Neuronal stem cell (in vitro differentiated cells): ENCODE results near the gene LRRC70.

ENCODE experiments used
- DNase-seq: peaks from one replicate; pipeline ENCODE4 v3.0.0-alpha.2; 2013; ENCODE audit warnings: low spot score
- H2AFZ ChIP-seq: one replicate; pipeline ENCODE4 v1.6.1; 2013; ENCODE audit warnings: mild to moderate bottlenecking, low read length, inconsistent platforms
- H2AK5ac ChIP-seq: 2 replicates; pipeline ENCODE4 v1.6.1; 2013; ENCODE audit warnings: low read depth, mild to moderate bottlenecking, inconsistent platforms, low read length, moderate library complexity, mixed read lengths
- H2BK120ac ChIP-seq: 2 replicates; pipeline ENCODE4 v1.6.1; 2013; ENCODE audit warnings: low read depth, mild to moderate bottlenecking, inconsistent platforms, low read length, moderate library complexity, mixed read lengths
- H2BK12ac ChIP-seq: one replicate; pipeline ENCODE4 v1.6.1; 2013; ENCODE audit warnings: low read length, inconsistent platforms
- H2BK15ac ChIP-seq: 2 replicates; pipeline ENCODE4 v1.6.1; 2013; ENCODE audit warnings: mild to moderate bottlenecking, low read length, inconsistent platforms, mixed read lengths
- H2BK5ac ChIP-seq: one replicate; pipeline ENCODE4 v1.6.1; 2013; ENCODE audit warnings: inconsistent platforms, mild to moderate bottlenecking, low read length, moderate library complexity
- H3K14ac ChIP-seq: one replicate; pipeline ENCODE4 v1.6.1; 2013; ENCODE audit warnings: low read length, inconsistent platforms
- H3K18ac ChIP-seq: 2 replicates; pipeline ENCODE4 v1.6.1; 2013; ENCODE audit warnings: low read length, inconsistent platforms
- H3K23ac ChIP-seq: 2 replicates; pipeline ENCODE4 v1.6.1; 2013; ENCODE audit warnings: low read depth, mild to moderate bottlenecking, mixed read lengths, low read length, inconsistent platforms; ENCODE audit not compliant: poor library complexity
- H3K27ac ChIP-seq: replicated peaks from 3 replicates; pipeline ENCODE4 v1.5.1; 2013; ENCODE audit warnings: low read length, inconsistent platforms
- H3K27me3 ChIP-seq, 3 experiments: 2 replicates each; pipeline ENCODE4 v1.6.1; 2013; ENCODE audit warnings: low read length in 3 of 3, mild to moderate bottlenecking in 2 of 3, inconsistent platforms in 1 of 3, low read depth in 1 of 3, mixed read lengths in 1 of 3, moderate library complexity in 1 of 3; ENCODE audit not compliant: control insufficient read depth in 3 of 3, insufficient read depth in 3 of 3
- H3K36me3 ChIP-seq, 2 donors: replicated peaks in 1 of 2; 2 replicates each; pipeline ENCODE4 v1.6.1; 2013; ENCODE audit warnings: low read length in 2 of 2; ENCODE audit not compliant: control insufficient read depth in 2 of 2, insufficient read depth in 2 of 2
- H3K4ac ChIP-seq: 2 replicates; pipeline ENCODE4 v1.6.1; 2013; ENCODE audit warnings: inconsistent platforms, mild to moderate bottlenecking, low read length, moderate library complexity
- H3K4me1 ChIP-seq, 2 donors: 1 replicate in 1 of 2; 2 replicates in 1 of 2; pipeline ENCODE4 v1.6.1; 2013; ENCODE audit warnings: low read length in 2 of 2, low read depth in 1 of 2; ENCODE audit not compliant: control insufficient read depth in 2 of 2, insufficient read depth in 1 of 2
- H3K4me2 ChIP-seq: one replicate; pipeline ENCODE4 v1.6.1; 2013; ENCODE audit warnings: mild to moderate bottlenecking, low read length, inconsistent platforms; ENCODE audit not compliant: insufficient read depth, poor library complexity, severe bottlenecking
- H3K4me3 ChIP-seq, 2 donors: 2 replicates each; pipeline ENCODE4 v1.5.1; 2013; ENCODE audit warnings: low read length in 2 of 2, mild to moderate bottlenecking in 2 of 2, inconsistent platforms in 1 of 2, moderate library complexity in 1 of 2
- H3K79me1 ChIP-seq: one replicate; pipeline ENCODE4 v1.6.1; 2013; ENCODE audit warnings: low read depth, mild to moderate bottlenecking, inconsistent platforms, low read length, moderate library complexity
- H3K9ac ChIP-seq: one replicate; pipeline ENCODE4 v1.6.1; 2013; ENCODE audit warnings: mild to moderate bottlenecking, low read depth, low read length, inconsistent platforms; ENCODE audit not compliant: poor library complexity
- H3K9me3 ChIP-seq, 2 donors: replicated peaks in 1 of 2; 2 replicates each; pipeline versions ENCODE3 to v1.6.1; 2013; ENCODE audit warnings: low read length in 2 of 2, mild to moderate bottlenecking in 2 of 2, inconsistent platforms in 1 of 2, low read depth in 1 of 2, mixed read lengths in 1 of 2, moderate library complexity in 1 of 2; ENCODE audit not compliant: control insufficient read depth in 2 of 2, insufficient read depth in 1 of 2
- H4K8ac ChIP-seq: one replicate; pipeline ENCODE4 v1.6.1; 2013; ENCODE audit warnings: low read depth, mild to moderate bottlenecking, inconsistent platforms, low read length, moderate library complexity
- H4K91ac ChIP-seq: one replicate; pipeline ENCODE4 v1.6.1; 2013; ENCODE audit warnings: low read length, low read depth, mild to moderate bottlenecking, inconsistent platforms; ENCODE audit not compliant: poor library complexity
- WGBS, 2 donors: extraction: QIAGEN DNeasy Blood & Tissue Kit; methylation state at CpG; one replicate each; pipeline ENCODE4 v1.1.7; 2013; ENCODE audit warnings: missing lambda C conversion rate in 2 of 2, mixed read lengths in 1 of 2; ENCODE audit not compliant: insufficient read length in 2 of 2, insufficient replicate concordance in 1 of 2; ENCODE audit errors: extremely low coverage in 2 of 2; 5-methylcytosine and 5-hydroxymethylcytosine counted together

Gene LRRC70

DNA sequence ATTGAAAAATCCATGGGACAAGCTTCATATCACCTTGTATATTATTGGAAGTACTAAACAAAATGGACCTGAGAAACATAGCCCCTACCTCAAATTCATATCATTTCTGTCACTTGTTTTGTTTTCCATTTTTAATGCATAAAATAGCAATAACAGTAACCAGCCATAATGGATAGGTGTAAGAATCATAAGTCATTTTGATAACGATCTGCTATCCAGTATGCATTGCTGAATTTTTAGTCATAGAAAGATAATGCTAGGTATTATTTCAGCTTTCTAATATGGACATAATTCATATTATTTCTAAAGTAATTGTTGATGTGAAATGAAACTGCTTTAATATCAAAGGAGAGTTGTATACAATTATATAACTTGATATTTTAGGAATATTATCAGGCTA, 1.1 kb upstream of the LRRC70 start:
- no CpG with 5 or more reads among the region's 1 CpG for WGBS, 2 donors
- H3K4me3 ChIP-seq: no peak overlapping the region
- no peaks in the 10 kb centered on the region for H3K9me3 ChIP-seq
- no peak overlapping the region for H3K9ac ChIP-seq
- peaks cover 0 to 7% of the 10 kb centered on the region in 2 donors for H3K4me1 ChIP-seq
- H2AFZ ChIP-seq: no peak overlapping the region
- H3K4ac ChIP-seq: no peak overlapping the region
- no peak overlapping the region for H3K18ac ChIP-seq
- no peak overlapping the region for H4K8ac ChIP-seq
- no peak overlapping the region for H2BK12ac ChIP-seq
- H3K23ac ChIP-seq: no peak overlapping the region
- peaks cover 0 to 9% of the 10 kb centered on the region in 2 donors for H3K36me3 ChIP-seq
- DNase-seq: no peak
- no peaks in the 10 kb centered on the region for H3K79me1 ChIP-seq
- H3K14ac ChIP-seq: no peak overlapping the region
- H3K27ac ChIP-seq: no peak overlapping the region
- no peak overlapping the region for H2BK15ac ChIP-seq
- H2BK120ac ChIP-seq: no peak overlapping the region
- no peak overlapping the region for H2AK5ac ChIP-seq
- no peak overlapping the region for H3K4me2 ChIP-seq
- no peak overlapping the region for H4K91ac ChIP-seq
- H2BK5ac ChIP-seq: no peak overlapping the region
- H3K27me3 ChIP-seq: no peaks in the 10 kb centered on the region

DNA sequence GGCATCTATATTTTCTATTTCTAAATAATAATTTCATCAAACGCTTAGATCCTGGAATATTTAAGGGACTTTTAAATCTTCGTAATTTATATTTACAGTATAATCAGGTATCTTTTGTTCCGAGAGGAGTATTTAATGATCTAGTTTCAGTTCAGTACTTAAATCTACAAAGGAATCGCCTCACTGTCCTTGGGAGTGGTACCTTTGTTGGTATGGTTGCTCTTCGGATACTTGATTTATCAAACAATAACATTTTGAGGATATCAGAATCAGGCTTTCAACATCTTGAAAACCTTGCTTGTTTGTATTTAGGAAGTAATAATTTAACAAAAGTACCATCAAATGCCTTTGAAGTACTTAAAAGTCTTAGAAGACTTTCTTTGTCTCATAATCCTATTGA, 1.1 kb downstream of the LRRC70 start:
- Histone ChIP-seq H2BK12ac (no peak overlapping the region), H3K9ac (no peak overlapping the region), H4K8ac (no peak overlapping the region), H2BK5ac (no peak overlapping the region), H3K4ac (no peak overlapping the region), H4K91ac (no peak overlapping the region), H3K27ac (no peak overlapping the region), H3K4me3 (no peak overlapping the region), H3K36me3 (peaks cover 0 to 6% of the 10 kb centered on the region in 2 donors), H3K18ac (no peak overlapping the region), H3K14ac (no peak overlapping the region), H2AFZ (no peak overlapping the region), H3K23ac (no peak overlapping the region), H2AK5ac (no peak overlapping the region), H3K9me3 (no peaks in the 10 kb centered on the region), H2BK15ac (no peak overlapping the region), H3K4me1 (peaks cover 0 to 7% of the 10 kb centered on the region in 2 donors), H3K27me3 (no peaks in the 10 kb centered on the region), H3K4me2 (no peak overlapping the region), H3K79me1 (no peaks in the 10 kb centered on the region), H2BK120ac (no peak overlapping the region)
- no CpG with 5 or more reads among the region's 5 CpGs for WGBS, 2 donors
- DNase-seq: no peak

DNA sequence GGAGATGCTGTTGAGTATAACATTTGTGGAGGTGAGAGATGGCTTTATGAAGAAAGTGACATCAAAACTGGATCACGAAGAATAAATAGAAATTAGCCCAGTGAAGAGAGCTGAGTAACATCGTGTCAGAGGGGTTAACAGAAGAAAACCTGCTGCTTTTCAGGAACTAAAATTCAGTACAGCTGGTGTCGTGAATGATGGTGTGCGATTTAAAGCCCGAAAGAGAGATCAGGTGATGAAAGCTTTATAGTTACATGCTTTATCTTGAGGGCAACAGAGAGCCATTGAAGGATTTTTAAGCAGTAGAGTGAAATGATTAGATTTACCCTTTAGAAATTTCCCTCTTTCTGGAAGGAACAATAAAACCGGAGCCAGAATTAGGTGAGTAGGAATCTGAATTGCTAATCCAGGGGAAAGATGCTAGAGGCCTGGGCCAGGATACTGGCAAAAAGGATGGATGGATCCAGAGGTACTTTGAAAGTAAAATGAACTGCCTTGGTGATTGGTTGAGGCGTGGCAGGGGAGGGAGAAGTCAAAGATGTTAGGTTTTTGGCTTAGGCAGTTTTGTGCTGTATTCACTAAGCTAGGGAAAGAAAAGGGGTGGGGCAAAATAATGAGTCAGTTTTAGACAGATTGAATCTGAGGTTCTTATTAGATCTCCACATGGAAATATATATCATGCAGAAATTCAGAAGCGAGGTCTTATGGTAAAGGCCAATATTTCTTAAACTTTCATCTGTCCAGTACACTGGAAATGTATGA, 3.4 kb downstream of the LRRC70 start:
- no peak for DNase-seq
- H3K36me3 ChIP-seq: peaks cover 0 to 9% of the 10 kb centered on the region in 2 donors
- no CpG with 5 or more reads among the region's 8 CpGs for WGBS, 2 donors

DNA sequence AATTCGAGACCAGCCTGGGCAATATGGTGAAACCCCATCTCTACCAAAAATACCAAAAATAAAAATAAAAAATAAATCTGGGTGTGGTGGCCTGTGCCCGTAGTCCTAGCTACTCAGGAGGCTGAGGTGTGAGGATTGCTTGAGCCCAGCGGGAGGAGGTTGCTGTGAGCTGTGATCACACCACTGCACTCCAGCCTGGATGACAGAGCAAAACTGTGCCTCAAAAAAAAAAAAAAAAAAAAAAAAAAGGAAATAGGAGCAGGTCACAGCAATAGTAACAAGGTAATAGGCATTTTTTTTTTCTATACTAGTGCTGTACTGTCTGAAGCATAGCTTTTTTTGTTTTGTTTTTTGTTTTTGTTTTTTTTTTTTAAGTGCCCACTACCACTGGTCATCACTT, 5.8 kb downstream of the LRRC70 start:
- H3K23ac ChIP-seq: no peak overlapping the region
- no peak for DNase-seq
- H3K4me1 ChIP-seq: peaks cover 0 to under 1% of the 10 kb centered on the region in 2 donors
- H3K27me3 ChIP-seq: no peaks in the 10 kb centered on the region
- peaks cover 0 to 10% of the 10 kb centered on the region in 2 donors for H3K36me3 ChIP-seq
- H2AFZ ChIP-seq: no peak overlapping the region
- no peak overlapping the region for H2BK120ac ChIP-seq
- no peaks in the 10 kb centered on the region for H3K79me1 ChIP-seq
- H2AK5ac ChIP-seq: no peak overlapping the region
- H2BK15ac ChIP-seq: no peak overlapping the region
- H4K91ac ChIP-seq: no peak overlapping the region
- no peak overlapping the region for H4K8ac ChIP-seq
- H3K9me3 ChIP-seq: no peaks in the 10 kb centered on the region
- H2BK12ac ChIP-seq: no peak overlapping the region
- H3K14ac ChIP-seq: no peak overlapping the region
- no peak overlapping the region for H3K27ac ChIP-seq
- H3K4me3 ChIP-seq: no peak overlapping the region
- H2BK5ac ChIP-seq: no peak overlapping the region
- no peak overlapping the region for H3K9ac ChIP-seq
- no peak overlapping the region for H3K4me2 ChIP-seq
- WGBS, 2 donors: no CpG with 5 or more reads among the region's 3 CpGs
- no peak overlapping the region for H3K18ac ChIP-seq
- H3K4ac ChIP-seq: no peak overlapping the region

More for the DNA sequence above, 3.4 kb downstream of the LRRC70 start:
- H2AK5ac ChIP-seq: no peak overlapping the region
- no peak overlapping the region for H3K23ac ChIP-seq
- no peak overlapping the region for H2BK15ac ChIP-seq
- H3K14ac ChIP-seq: no peak overlapping the region
- H3K4me2 ChIP-seq: no peak overlapping the region
- H2BK120ac ChIP-seq: no peak overlapping the region
- H3K4me1 ChIP-seq: peaks cover 0 to 7% of the 10 kb centered on the region in 2 donors
- no peak overlapping the region for H3K9ac ChIP-seq
- H3K27ac ChIP-seq: no peak overlapping the region
- no peaks in the 10 kb centered on the region for H3K79me1 ChIP-seq
- no peak overlapping the region for H2BK12ac ChIP-seq
- no peak overlapping the region for H3K4ac ChIP-seq
- no peaks in the 10 kb centered on the region for H3K27me3 ChIP-seq
- H2BK5ac ChIP-seq: no peak overlapping the region
- no peak overlapping the region for H4K8ac ChIP-seq
- no peak overlapping the region for H4K91ac ChIP-seq
- H3K4me3 ChIP-seq: no peak overlapping the region
- no peak overlapping the region for H3K18ac ChIP-seq
- no peaks in the 10 kb centered on the region for H3K9me3 ChIP-seq
- no peak overlapping the region for H2AFZ ChIP-seq
